ENCODE results near the gene IRF1.
A peak's percentile ranks its signal among the peaks of the same experiment; 100 is the strongest.

The IRF1 gene

GRCh38 chr5:132496191-132496630 is 5.6 kb upstream of the IRF1 start:
- peak; percentile 87 for DNase-seq (ENCODE audit: low read depth)
- TF ChIP-seq, protein P1, sequence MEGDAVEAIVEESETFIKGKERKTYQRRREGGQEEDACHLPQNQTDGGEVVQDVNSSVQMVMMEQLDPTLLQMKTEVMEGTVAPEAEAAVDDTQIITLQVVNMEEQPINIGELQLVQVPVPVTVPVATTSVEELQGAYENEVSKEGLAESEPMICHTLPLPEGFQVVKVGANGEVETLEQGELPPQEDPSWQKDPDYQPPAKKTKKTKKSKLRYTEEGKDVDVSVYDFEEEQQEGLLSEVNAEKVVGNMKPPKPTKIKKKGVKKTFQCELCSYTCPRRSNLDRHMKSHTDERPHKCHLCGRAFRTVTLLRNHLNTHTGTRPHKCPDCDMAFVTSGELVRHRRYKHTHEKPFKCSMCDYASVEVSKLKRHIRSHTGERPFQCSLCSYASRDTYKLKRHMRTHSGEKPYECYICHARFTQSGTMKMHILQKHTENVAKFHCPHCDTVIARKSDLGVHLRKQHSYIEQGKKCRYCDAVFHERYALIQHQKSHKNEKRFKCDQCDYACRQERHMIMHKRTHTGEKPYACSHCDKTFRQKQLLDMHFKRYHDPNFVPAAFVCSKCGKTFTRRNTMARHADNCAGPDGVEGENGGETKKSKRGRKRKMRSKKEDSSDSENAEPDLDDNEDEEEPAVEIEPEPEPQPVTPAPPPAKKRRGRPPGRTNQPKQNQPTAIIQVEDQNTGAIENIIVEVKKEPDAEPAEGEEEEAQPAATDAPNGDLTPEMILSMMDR (IDR thresholded peaks at IDR 0.05; ENCODE audit: low read length, missing control alignments), result no peak
- peak overlapping the region; percentile 70 for H3K4me3 ChIP-seq (replicated peaks; ENCODE audit: low read depth, low read length)

DNA sequence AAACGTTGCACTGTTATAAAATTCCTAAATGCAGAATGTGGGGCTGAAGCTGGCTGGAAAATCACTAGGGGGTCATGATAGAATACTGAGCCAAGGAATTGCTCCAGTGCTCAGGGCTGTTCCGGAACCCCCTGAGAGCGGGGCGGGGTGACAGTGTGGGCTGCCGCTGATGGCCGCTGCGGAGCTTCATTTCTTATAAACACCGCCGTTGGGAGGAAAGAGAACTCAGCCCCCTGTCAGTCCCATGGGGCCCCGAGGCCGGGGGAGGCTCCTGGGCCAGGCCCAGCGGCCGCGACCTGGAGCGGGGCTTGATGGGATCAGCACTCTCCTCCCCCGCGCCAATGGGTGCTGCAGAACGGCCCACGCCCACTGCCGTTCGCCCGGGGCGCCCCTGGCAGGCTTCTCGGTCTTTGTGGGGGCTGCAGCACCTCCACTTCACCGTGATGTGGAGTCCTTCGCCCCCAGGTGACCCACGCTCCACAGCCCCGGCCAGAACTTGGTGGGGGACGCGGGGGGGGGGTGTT is 5.2 kb upstream of the IRF1 start:
- TF ChIP-seq, protein P1 (IDR thresholded peaks at IDR 0.05; ENCODE audit: low read length, missing control alignments), result peak; percentile 1
- H3K4me3 ChIP-seq (replicated peaks; ENCODE audit: low read depth, low read length), result peak overlapping the region; percentile 70

DNA sequence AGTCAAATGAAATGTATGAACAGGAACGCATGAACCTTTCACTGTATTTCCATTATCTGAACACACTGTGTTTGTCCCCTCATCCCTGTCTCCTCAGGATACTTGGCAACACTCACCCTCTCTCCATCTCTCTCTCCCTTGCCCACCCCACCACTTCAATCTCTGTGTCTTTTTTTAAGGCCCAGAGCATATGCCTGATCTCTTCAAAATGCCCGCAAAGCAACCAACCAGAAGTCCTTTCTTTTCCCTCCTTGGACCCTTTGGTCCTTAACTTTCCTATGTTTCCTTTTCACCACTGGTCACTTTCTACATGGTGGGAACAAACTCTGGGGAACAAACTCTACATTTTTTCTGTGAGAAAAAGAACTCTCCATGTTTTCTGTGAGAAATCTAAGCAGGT is 3.2 kb upstream of the IRF1 start:
- TF ChIP-seq, protein P1 (IDR thresholded peaks at IDR 0.05; ENCODE audit: low read length, missing control alignments), result no peak
- no peak overlapping the region for H3K4me3 ChIP-seq (replicated peaks; ENCODE audit: low read depth, low read length)
- no peak for DNase-seq (ENCODE audit: low read depth)

More for the DNA sequence above, 5.2 kb upstream of the IRF1 start:
- peak; percentile 95 for DNase-seq (ENCODE audit: low read depth)

DNA sequence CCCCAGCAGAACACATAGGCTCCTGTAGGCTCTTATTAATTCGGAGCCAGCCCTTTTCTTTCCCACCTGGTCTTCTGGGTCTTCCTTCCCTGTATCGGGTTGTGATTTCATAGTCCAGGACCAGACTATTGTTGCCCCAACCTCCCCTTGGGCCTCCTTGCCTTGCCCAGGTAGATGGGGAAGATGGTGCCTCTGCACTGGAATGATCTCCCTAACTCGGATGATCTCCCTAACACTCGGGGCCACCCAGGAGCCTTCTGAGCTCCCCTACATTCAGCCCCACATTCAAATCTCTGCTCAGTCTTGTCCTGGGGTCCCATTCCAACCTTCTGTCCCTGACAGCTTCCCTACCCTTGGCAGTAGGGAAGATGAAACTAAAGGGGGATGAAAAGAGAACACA is 2.7 kb upstream of the IRF1 start:
- no peak overlapping the region for H3K4me3 ChIP-seq (replicated peaks; ENCODE audit: low read depth, low read length)
- no peak for DNase-seq (ENCODE audit: low read depth)
- TF ChIP-seq, protein P1 (IDR thresholded peaks at IDR 0.05; ENCODE audit: low read length, missing control alignments), result no peak

DNA sequence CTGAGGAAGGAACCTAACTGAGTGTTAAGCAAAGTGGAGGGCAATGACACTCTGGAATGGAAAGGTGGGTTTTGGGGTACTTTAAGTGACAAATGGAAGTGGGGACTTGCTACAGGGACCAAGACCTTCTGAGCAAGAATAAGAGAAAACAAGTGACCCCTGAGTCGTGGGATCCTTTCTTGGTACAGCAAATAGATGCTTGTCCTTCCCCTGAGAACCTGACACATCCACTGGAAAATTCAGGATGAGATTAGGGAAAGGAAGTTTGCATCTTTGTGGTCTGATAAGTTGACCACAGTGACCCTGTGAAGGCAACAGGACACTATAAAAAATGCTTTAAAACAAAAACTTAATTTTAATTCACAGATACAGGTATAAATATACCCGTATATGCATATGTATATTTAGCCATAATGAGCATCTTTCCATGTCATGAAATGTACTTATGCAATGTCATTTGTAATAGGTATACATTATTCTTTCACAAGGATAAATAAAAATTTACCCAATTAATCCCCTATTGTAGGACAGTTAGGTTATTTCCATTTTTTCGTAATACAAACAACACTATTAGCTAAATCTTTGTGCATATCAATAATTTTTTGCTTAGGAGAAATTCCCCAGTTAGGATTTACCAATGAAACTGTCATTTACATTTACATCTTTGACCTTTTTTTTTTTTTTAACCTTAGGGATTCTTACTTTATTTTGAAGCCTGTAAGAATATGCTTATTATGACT is 2.0 kb upstream of the IRF1 start:
- no peak for DNase-seq (ENCODE audit: low read depth)
- H3K4me3 ChIP-seq (replicated peaks; ENCODE audit: low read depth, low read length), result no peak overlapping the region
- TF ChIP-seq, protein P1 (IDR thresholded peaks at IDR 0.05; ENCODE audit: low read length, missing control alignments), result no peak

- H3K4me3 ChIP-seq (replicated peaks; ENCODE audit: low read depth, low read length), result peak overlapping the region; percentile 52
- TF ChIP-seq, protein P1 (IDR thresholded peaks at IDR 0.05; ENCODE audit: low read length, missing control alignments), result no peak
- DNase-seq (ENCODE audit: low read depth), result no peak
Observed at GRCh38 chr5:132491368-132492364, 1.1 kb upstream of the IRF1 start.
